Mesendoderm (in vitro differentiated cells): Measurements from ENCODE around the gene UBTD2.

ENCODE experiments used
- DNase-seq: peaks from one replicate; pipeline ENCODE4 v3.0.0; 2013
- H2AK5ac ChIP-seq: 2 replicates; pipeline ENCODE4 v1.6.1; 2013; ENCODE audit warnings: low read length, inconsistent platforms
- H2BK120ac ChIP-seq: 2 replicates; pipeline ENCODE4 v1.6.1; 2013; ENCODE audit warnings: low read depth, mild to moderate bottlenecking, low read length, moderate library complexity, mixed read lengths
- H2BK15ac ChIP-seq: replicated peaks from 2 replicates; pipeline ENCODE4 v1.6.1; 2013; ENCODE audit warnings: low read depth, mild to moderate bottlenecking, moderate library complexity
- H2BK5ac ChIP-seq: 2 replicates; pipeline ENCODE4 v1.6.1; 2013; ENCODE audit warnings: low read length, inconsistent platforms
- H3K18ac ChIP-seq: 2 replicates; pipeline ENCODE4 v1.6.1; 2013; ENCODE audit warnings: mild to moderate bottlenecking, low read length, mixed read lengths
- H3K23ac ChIP-seq: one replicate; pipeline ENCODE4 v1.6.1; 2013; ENCODE audit warnings: low read length
- H3K27ac ChIP-seq: 2 replicates; pipeline ENCODE4 v1.5.1; 2013; ENCODE audit warnings: low read depth, mild to moderate bottlenecking, inconsistent platforms, low read length, moderate library complexity
- H3K27me3 ChIP-seq: 2 replicates; pipeline ENCODE4 v1.6.1; 2013; ENCODE audit warnings: low read length, control low read depth, mild to moderate bottlenecking, inconsistent platforms; ENCODE audit not compliant: insufficient read depth, poor library complexity
- H3K36me3 ChIP-seq: 2 replicates; pipeline ENCODE4 v1.6.1; 2013; ENCODE audit warnings: low read length, inconsistent platforms; ENCODE audit not compliant: control insufficient read depth, insufficient read depth
- H3K4ac ChIP-seq: one replicate; pipeline ENCODE4 v1.6.1; 2013; ENCODE audit warnings: low read depth, mild to moderate bottlenecking, low read length, moderate library complexity
- H3K4me1 ChIP-seq: 2 replicates; pipeline ENCODE4 v1.6.1; 2013; ENCODE audit warnings: low read depth, low read length, inconsistent platforms; ENCODE audit not compliant: control insufficient read depth
- H3K4me2 ChIP-seq: 2 replicates; pipeline ENCODE4 v1.6.1; 2013; ENCODE audit warnings: low read length
- H3K4me3 ChIP-seq: 2 replicates; pipeline ENCODE4 v1.5.1; 2013; ENCODE audit warnings: mild to moderate bottlenecking, low read length
- H3K56ac ChIP-seq: one replicate; pipeline ENCODE4 v1.6.1; 2013; ENCODE audit warnings: low read length
- H3K79me1 ChIP-seq: 2 replicates; pipeline ENCODE4 v1.6.1; 2013; ENCODE audit warnings: low read length, inconsistent platforms
- H3K79me2 ChIP-seq: 2 replicates; pipeline ENCODE4 v1.6.1; 2013; ENCODE audit warnings: mild to moderate bottlenecking, low read length; ENCODE audit not compliant: control insufficient read depth, insufficient read depth
- H3K9ac ChIP-seq: 2 replicates; pipeline ENCODE4 v1.6.1; 2013; ENCODE audit warnings: low read length, inconsistent platforms
- H4K5ac ChIP-seq: one replicate; pipeline ENCODE4 v1.6.1; 2013; ENCODE audit warnings: low read length
- H4K8ac ChIP-seq: one replicate; pipeline ENCODE4 v1.6.1; 2013; ENCODE audit warnings: low read depth, mild to moderate bottlenecking, control low read depth, low read length, moderate library complexity
- WGBS: extraction: QIAGEN DNeasy Blood & Tissue Kit; methylation state at CpG from one replicate; pipeline ENCODE4 v1.1.7; 2013; ENCODE audit warnings: low lambda C conversion rate, missing lambda C conversion rate; ENCODE audit not compliant: insufficient coverage; ENCODE audit errors: extremely low coverage; 5-methylcytosine and 5-hydroxymethylcytosine counted together

The UBTD2 gene

GRCh38 chr5:172274951-172275753 lies 8.4 kb downstream of the UBTD2 start:
- H3K18ac ChIP-seq = no peak overlapping the region
- no peak overlapping the region for H2BK5ac ChIP-seq
- peaks cover 9% of the 10 kb centered on the region for H3K79me1 ChIP-seq
- no peak overlapping the region for H4K8ac ChIP-seq
- no peak overlapping the region for H4K5ac ChIP-seq
- no peak overlapping the region for H3K4me3 ChIP-seq
- no peak overlapping the region for H3K4me2 ChIP-seq
- peaks cover 69% of the 10 kb centered on the region for H3K79me2 ChIP-seq
- H3K4ac ChIP-seq = no peak overlapping the region
- H3K23ac ChIP-seq = no peak overlapping the region
- no peak overlapping the region for H2AK5ac ChIP-seq
- H3K4me1 ChIP-seq = peaks cover 2% of the 10 kb centered on the region
- H3K56ac ChIP-seq = no peak overlapping the region
- H2BK120ac ChIP-seq = no peak overlapping the region
- no peak overlapping the region for H3K9ac ChIP-seq
- H3K36me3 ChIP-seq = no peaks in the 10 kb centered on the region
- no CpG with 5 or more reads among the region's 14 CpGs for WGBS
- no peaks in the 10 kb centered on the region for H3K27me3 ChIP-seq
- no peak overlapping the region for H2BK15ac ChIP-seq
- no peak overlapping the region for H3K27ac ChIP-seq
- DNase-seq = peak; percentile 28

- DNase-seq = no peak
- Histone ChIP-seq H3K4me2 (no peak overlapping the region), H2BK5ac (no peak overlapping the region), H2BK15ac (no peak overlapping the region), H3K18ac (no peak overlapping the region), H3K23ac (no peak overlapping the region), H3K27ac (no peak overlapping the region), H3K36me3 (peaks cover 2% of the 10 kb centered on the region), H4K8ac (no peak overlapping the region), H3K9ac (no peak overlapping the region), H2AK5ac (no peak overlapping the region), H3K56ac (no peak overlapping the region), H2BK120ac (no peak overlapping the region), H3K79me1 (peaks cover 12% of the 10 kb centered on the region), H3K4me3 (no peak overlapping the region), H3K4me1 (no peaks in the 10 kb centered on the region), H3K27me3 (no peaks in the 10 kb centered on the region), H4K5ac (no peak overlapping the region), H3K79me2 (peaks cover 47% of the 10 kb centered on the region), H3K4ac (no peak overlapping the region)
- 100% methylated on average over 1 of the region's 4 CpGs for WGBS
Measured at GRCh38 chr5:172267943-172268342, 15.6 kb downstream of the UBTD2 start.

- no CpG with 5 or more reads among the region's 4 CpGs for WGBS
- Histone ChIP-seq H2BK5ac (no peak overlapping the region), H3K27ac (no peak overlapping the region), H3K23ac (no peak overlapping the region), H3K18ac (no peak overlapping the region), H3K36me3 (peaks cover 2% of the 10 kb centered on the region), H3K4me2 (no peak overlapping the region), H3K4ac (no peak overlapping the region), H3K4me3 (no peak overlapping the region), H4K5ac (no peak overlapping the region), H3K27me3 (no peaks in the 10 kb centered on the region), H4K8ac (no peak overlapping the region), H2BK15ac (no peak overlapping the region), H2BK120ac (no peak overlapping the region), H3K9ac (no peak overlapping the region), H3K79me2 (peaks cover 47% of the 10 kb centered on the region), H2AK5ac (no peak overlapping the region), H3K79me1 (peaks cover 11% of the 10 kb centered on the region), H3K56ac (no peak overlapping the region), H3K4me1 (no peaks in the 10 kb centered on the region)
- DNase-seq = no peak
Measured at GRCh38 chr5:172266676-172267092, 16.9 kb downstream of the UBTD2 start.

- no peak overlapping the region for H3K27ac ChIP-seq
Measured at GRCh38 chr5:172266071-172266675, 17.4 kb downstream of the UBTD2 start.

GRCh38 chr5:172264815-172265395 lies 18.7 kb downstream of the UBTD2 start:
- Histone ChIP-seq H3K56ac (no peak overlapping the region), H3K4ac (no peak overlapping the region), H2BK120ac (no peak overlapping the region), H3K27me3 (no peaks in the 10 kb centered on the region), H3K36me3 (peaks cover 2% of the 10 kb centered on the region), H4K8ac (no peak overlapping the region), H3K79me1 (peaks cover 13% of the 10 kb centered on the region), H3K79me2 (peaks cover 46% of the 10 kb centered on the region), H3K4me3 (no peak overlapping the region), H3K9ac (no peak overlapping the region), H4K5ac (no peak overlapping the region), H3K23ac (no peak overlapping the region), H3K4me2 (no peak overlapping the region), H3K4me1 (no peaks in the 10 kb centered on the region), H3K27ac (no peak overlapping the region), H2BK15ac (no peak overlapping the region), H2AK5ac (no peak overlapping the region), H3K18ac (no peak overlapping the region), H2BK5ac (no peak overlapping the region)
- DNase-seq = no peak
- WGBS = no CpG with 5 or more reads among the region's 4 CpGs

More at GRCh38 chr5:172266071-172266675, 17.4 kb downstream of the UBTD2 start:
- Histone ChIP-seq H3K56ac (no peak overlapping the region), H3K79me2 (peaks cover 43% of the 10 kb centered on the region), H3K79me1 (peaks cover 11% of the 10 kb centered on the region), H3K4me3 (no peak overlapping the region), H2BK5ac (no peak overlapping the region), H3K36me3 (peaks cover 2% of the 10 kb centered on the region), H2BK15ac (no peak overlapping the region), H4K8ac (peak overlapping the region; percentile 28), H3K9ac (no peak overlapping the region), H3K18ac (no peak overlapping the region), H4K5ac (no peak overlapping the region), H3K23ac (no peak overlapping the region), H3K4me2 (no peak overlapping the region), H2BK120ac (no peak overlapping the region), H3K4ac (no peak overlapping the region), H3K4me1 (no peaks in the 10 kb centered on the region), H3K27me3 (no peaks in the 10 kb centered on the region), H2AK5ac (no peak overlapping the region)
- no CpG with 5 or more reads among the region's 10 CpGs for WGBS
- DNase-seq = peak; percentile 44
